BE2C (cell line): ENCODE measurements around the gene CCDC17.

Source experiments
- DNase-seq: peaks from one replicate; pipeline ENCODE4 v3.0.0-alpha.2; 2020
- H3K27me3 ChIP-seq: fragments of 250-450 bp; sonication (Bioruptor Pico); 2 replicates; pipeline ENCODE4 v1.5.1; 2020; ENCODE audit warnings: mild to moderate bottlenecking
- H3K36me3 ChIP-seq: fragments of 250-450 bp; sonication (Bioruptor Pico); 2 replicates; pipeline ENCODE4 v1.5.1; 2020; ENCODE audit warnings: mild to moderate bottlenecking
- H3K4me1 ChIP-seq: fragments of 250-450 bp; sonication (Bioruptor Pico); 2 replicates; pipeline ENCODE4 v1.5.1; 2020
- H3K4me3 ChIP-seq: 2 replicates; pipeline ENCODE4 v1.5.1; 2011; ENCODE audit warnings: low read depth, low read length
- H3K9me3 ChIP-seq: fragments of 250-450 bp; sonication (Bioruptor Pico); 2 replicates; pipeline ENCODE4 v1.5.1; 2020
- CTCF ChIP-seq: IDR thresholded peaks from 2 replicates; pipeline ENCODE4 v1.5.1; 2012; ENCODE audit warnings: mild to moderate bottlenecking, low read depth, low read length

CCDC17 gene

GRCh38 chr1:45583264-45583665 is 40.6 kb downstream of the CCDC17 start:
- peak; percentile 89 for DNase-seq
- no peak for TF ChIP-seq CTCF
- Histone ChIP-seq H3K27me3 (no peaks in the 10 kb centered on the region), H3K9me3 (no peaks in the 10 kb centered on the region), H3K4me3 (peak overlapping the region; percentile 95), H3K4me1 (no peaks in the 10 kb centered on the region), H3K36me3 (no peaks in the 10 kb centered on the region)

GRCh38 chr1:45574105-45574626 is 49.7 kb downstream of the CCDC17 start:
- H3K27me3 ChIP-seq = no peaks in the 10 kb centered on the region
- no peak overlapping the region for H3K4me3 ChIP-seq
- H3K4me1 ChIP-seq = no peaks in the 10 kb centered on the region
- DNase-seq = no peak
- no peaks in the 10 kb centered on the region for H3K9me3 ChIP-seq
- no peak for TF ChIP-seq CTCF
- peaks cover 11% of the 10 kb centered on the region for H3K36me3 ChIP-seq

GRCh38 chr1:45573231-45573804 is 50.5 kb downstream of the CCDC17 start:
- H3K4me3 ChIP-seq = no peak overlapping the region
- no peaks in the 10 kb centered on the region for H3K9me3 ChIP-seq
- no peaks in the 10 kb centered on the region for H3K4me1 ChIP-seq
- DNase-seq = no peak
- H3K36me3 ChIP-seq = peaks cover 11% of the 10 kb centered on the region
- no peaks in the 10 kb centered on the region for H3K27me3 ChIP-seq
- no peak for TF ChIP-seq CTCF

GRCh38 chr1:45570631-45571030 is 53.2 kb downstream of the CCDC17 start:
- DNase-seq = no peak
- TF ChIP-seq CTCF = no peak
- H3K4me1 ChIP-seq = no peaks in the 10 kb centered on the region
- H3K4me3 ChIP-seq = no peak overlapping the region
- H3K36me3 ChIP-seq = peaks cover 26% of the 10 kb centered on the region
- H3K27me3 ChIP-seq = no peaks in the 10 kb centered on the region
- no peaks in the 10 kb centered on the region for H3K9me3 ChIP-seq
